ENCODE results near the gene ABRACL.

Gene ABRACL

GRCh38 chr6:139066080-139066479, 37.5 kb downstream of the ABRACL start:
- Histone ChIP-seq H3K36me3 (ENCODE audit: insufficient read depth, low read length) (no peaks in the 10 kb centered on the region), H3K9me2 (replicated peaks; ENCODE audit: low read depth, low read length) (no peaks in the 10 kb centered on the region), H3K4me1 (ENCODE audit: insufficient read depth, low read length, poor library complexity, severe bottlenecking) (no peaks in the 10 kb centered on the region), H3K27me3 (ENCODE audit: insufficient read depth, low read length, poor library complexity, severe bottlenecking) (no peaks in the 10 kb centered on the region), H3K79me2 (ENCODE audit: insufficient read depth, low read length) (no peaks in the 10 kb centered on the region), H3F3A (ENCODE audit: low read depth) (no peaks in the 10 kb centered on the region), H3K9ac (ENCODE audit: low read depth, low read length, poor library complexity, severe bottlenecking) (no peak overlapping the region), H3K9me3 (ENCODE audit: insufficient read depth, low read depth, low read length) (no peaks in the 10 kb centered on the region), H4K20me1 (ENCODE audit: insufficient read depth, low read length, poor library complexity, severe bottlenecking) (no peaks in the 10 kb centered on the region), H2AFZ (ENCODE audit: low read length) (no peak overlapping the region), H3K4me3 (ENCODE audit: low read length, poor library complexity, severe bottlenecking) (no peak overlapping the region), H3K4me2 (ENCODE audit: low read depth, low read length, poor library complexity, severe bottlenecking) (no peak overlapping the region)
- TF ChIP-seq EZH2phosphoT487 (IDR thresholded peaks at IDR 0.05; ENCODE audit: borderline replicate concordance) (no peak), CTCF (conservative IDR thresholded peaks at IDR 0.05; ENCODE audit: low read length) (no peak)

GRCh38 chr6:139068846-139069245, 40.3 kb downstream of the ABRACL start:
- Histone ChIP-seq H3K36me3 (ENCODE audit: insufficient read depth, low read length) (no peaks in the 10 kb centered on the region), H3K4me3 (ENCODE audit: low read length, poor library complexity, severe bottlenecking) (no peak overlapping the region), H3K9me2 (replicated peaks; ENCODE audit: low read depth, low read length) (no peaks in the 10 kb centered on the region), H3K79me2 (ENCODE audit: insufficient read depth, low read length) (no peaks in the 10 kb centered on the region), H3K9ac (ENCODE audit: low read depth, low read length, poor library complexity, severe bottlenecking) (no peak overlapping the region), H4K20me1 (ENCODE audit: insufficient read depth, low read length, poor library complexity, severe bottlenecking) (no peaks in the 10 kb centered on the region), H3K9me3 (ENCODE audit: insufficient read depth, low read depth, low read length) (no peaks in the 10 kb centered on the region), H3K27me3 (ENCODE audit: insufficient read depth, low read length, poor library complexity, severe bottlenecking) (no peaks in the 10 kb centered on the region), H2AFZ (ENCODE audit: low read length) (no peak overlapping the region), H3F3A (ENCODE audit: low read depth) (no peaks in the 10 kb centered on the region), H3K4me2 (ENCODE audit: low read depth, low read length, poor library complexity, severe bottlenecking) (no peak overlapping the region), H3K4me1 (ENCODE audit: insufficient read depth, low read length, poor library complexity, severe bottlenecking) (no peaks in the 10 kb centered on the region)
- TF ChIP-seq CTCF (conservative IDR thresholded peaks at IDR 0.05; ENCODE audit: low read length) (no peak), EZH2phosphoT487 (IDR thresholded peaks at IDR 0.05; ENCODE audit: borderline replicate concordance) (no peak)

GRCh38 chr6:139073118-139073517, 44.6 kb downstream of the ABRACL start:
- no peaks in the 10 kb centered on the region for H3K36me3 ChIP-seq (ENCODE audit: insufficient read depth, low read length)
- H2AFZ ChIP-seq (ENCODE audit: low read length): no peak overlapping the region
- no peaks in the 10 kb centered on the region for H3K9me2 ChIP-seq (replicated peaks; ENCODE audit: low read depth, low read length)

More at GRCh38 chr6:139073118-139073517, 44.6 kb downstream of the ABRACL start:
- H4K20me1 ChIP-seq (ENCODE audit: insufficient read depth, low read length, poor library complexity, severe bottlenecking): no peaks in the 10 kb centered on the region
- TF ChIP-seq EZH2phosphoT487 (IDR thresholded peaks at IDR 0.05; ENCODE audit: borderline replicate concordance): no peak
- no peak for TF ChIP-seq CTCF (conservative IDR thresholded peaks at IDR 0.05; ENCODE audit: low read length)
- no peaks in the 10 kb centered on the region for H3K79me2 ChIP-seq (ENCODE audit: insufficient read depth, low read length)
- H3K4me3 ChIP-seq (ENCODE audit: low read length, poor library complexity, severe bottlenecking): no peak overlapping the region
- no peaks in the 10 kb centered on the region for H3K27me3 ChIP-seq (ENCODE audit: insufficient read depth, low read length, poor library complexity, severe bottlenecking)
- H3K9me3 ChIP-seq (ENCODE audit: insufficient read depth, low read depth, low read length): no peaks in the 10 kb centered on the region
- no peak overlapping the region for H3K9ac ChIP-seq (ENCODE audit: low read depth, low read length, poor library complexity, severe bottlenecking)
- H3K4me1 ChIP-seq (ENCODE audit: insufficient read depth, low read length, poor library complexity, severe bottlenecking): no peaks in the 10 kb centered on the region
- no peaks in the 10 kb centered on the region for H3F3A ChIP-seq (ENCODE audit: low read depth)
- no peak overlapping the region for H3K4me2 ChIP-seq (ENCODE audit: low read depth, low read length, poor library complexity, severe bottlenecking)

Measured in Loucy (cell line).